SK-N-MC (cell line): Measurements from ENCODE around the gene PRKAR2B.

ENCODE experiments used
- EZH2 ChIP-seq: fragments of 200-600 bp; sonication (generic); IDR thresholded peaks from one replicate; pipeline ENCODE4 v1.6.1; 2017; ENCODE audit warnings: antibody characterized with exemption
- FOXP2 ChIP-seq: optimal IDR thresholded peaks from 2 replicates; pipeline ENCODE3; 2011; ENCODE audit warnings: mild to moderate bottlenecking, moderate library complexity; ENCODE audit not compliant: insufficient read depth; ENCODE audit errors: extremely low read length, control extremely low read depth
- POLR2AphosphoS5 ChIP-seq: IDR thresholded peaks from 2 replicates; pipeline ENCODE4 v1.6.1; 2012; ENCODE audit warnings: mild to moderate bottlenecking, low read depth, low read length, borderline replicate concordance

DNA sequence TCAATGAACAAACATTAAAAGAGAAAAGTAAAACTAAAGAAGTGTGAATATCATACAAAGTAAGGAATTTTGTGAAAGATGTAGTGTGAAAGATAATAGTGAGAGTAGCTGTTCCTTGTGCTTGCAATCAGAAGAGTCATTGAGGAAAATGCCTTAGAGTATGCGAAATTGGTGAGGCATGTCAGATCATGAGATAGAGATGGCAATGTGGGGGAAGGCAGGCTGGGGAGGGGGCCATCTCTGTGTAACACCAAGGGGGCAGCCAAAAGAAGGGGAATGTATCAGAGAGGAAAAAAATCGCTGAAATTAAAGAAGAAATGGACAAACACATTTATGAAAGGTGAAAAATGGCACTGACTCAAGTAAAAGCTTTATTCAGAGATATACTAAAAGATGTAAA lies 19.6 kb upstream of the PRKAR2B start:
- TF ChIP-seq EZH2: no peak
- TF ChIP-seq POLR2AphosphoS5: no peak
- no peak for TF ChIP-seq FOXP2
